ENCODE measurements around the gene DCPS.
"Not testable (repeated sequence)": the region's sequence is repeated elsewhere in the genome, so short reads cannot be mapped to it uniquely, and the experiment has no call there.

Gene DCPS

GRCh38 chr11:126290887-126291286 is 13.0 kb upstream of the DCPS start:
- no peak for DNase-seq

GRCh38 chr11:126293726-126294125 is 10.1 kb upstream of the DCPS start:
- DNase-seq = no peak

GRCh38 chr11:126297004-126297403 is 6.9 kb upstream of the DCPS start:
- no peak for DNase-seq

GRCh38 chr11:126304457-126305075 is 706 bp downstream of the DCPS start:
- DNase-seq = no peak

DNA sequence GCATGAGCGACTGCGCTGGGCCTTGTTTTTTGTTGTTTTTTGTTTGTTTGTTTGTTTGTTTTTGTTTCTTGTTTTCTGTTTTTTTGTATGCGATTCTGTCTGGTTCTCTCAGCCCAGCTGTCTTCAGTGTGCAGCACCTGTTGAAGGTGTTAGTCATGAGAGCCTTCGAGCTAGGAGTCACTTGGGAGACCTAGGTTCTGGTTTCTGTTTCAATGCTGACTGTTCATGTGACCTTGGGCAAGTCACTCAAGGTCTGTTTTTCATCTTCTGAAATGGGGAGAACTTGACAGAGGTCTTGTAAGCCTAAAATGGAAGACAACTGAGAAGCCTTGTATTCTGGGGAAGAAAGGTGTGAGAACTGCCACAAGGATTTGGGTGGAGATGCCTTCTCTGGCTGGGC is 1.8 kb downstream of the DCPS start:
- no peak for DNase-seq

- no peak for DNase-seq
Observed at GRCh38 chr11:126307706-126308105, 3.8 kb downstream of the DCPS start.

DNA sequence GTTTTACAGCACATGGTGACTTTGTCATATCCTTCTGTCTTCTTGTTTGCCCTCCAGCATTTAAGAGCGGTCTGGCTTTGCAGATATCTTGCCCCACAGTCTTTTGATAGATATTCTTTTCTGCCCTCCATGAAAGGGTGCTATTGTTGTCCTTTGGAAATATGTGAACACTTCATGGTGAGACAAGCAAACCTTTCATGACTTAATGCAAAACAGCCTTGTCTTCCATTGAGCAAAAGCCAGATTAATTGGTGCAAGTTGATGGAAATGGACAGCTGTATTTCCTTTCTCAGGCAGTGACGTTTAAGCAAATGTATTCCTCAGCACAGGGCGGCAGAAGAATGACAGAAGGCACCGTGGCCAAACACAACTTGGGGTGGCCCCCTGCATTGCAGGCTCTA is 4.4 kb downstream of the DCPS start:
- DNase-seq = no peak

DNA sequence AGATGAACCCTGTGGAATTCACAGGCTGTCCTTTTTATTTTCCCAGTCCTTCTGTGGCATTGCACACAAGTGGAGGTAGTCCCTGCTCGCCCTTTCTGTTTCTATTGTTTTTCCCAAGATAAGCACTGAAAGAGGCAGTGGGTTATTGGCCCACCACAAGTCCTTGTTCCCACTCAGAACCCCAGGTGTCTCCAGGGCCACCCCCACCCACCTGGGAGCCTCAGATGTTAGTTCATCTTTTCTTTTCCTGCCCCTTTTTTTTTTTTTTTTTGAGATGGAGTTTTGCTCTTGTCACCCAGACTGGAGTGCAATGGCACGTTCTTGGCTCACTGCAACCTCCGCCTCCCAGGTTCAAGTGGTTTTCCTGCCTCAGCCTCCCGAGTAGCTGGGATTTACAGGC is 4.9 kb downstream of the DCPS start:
- DNase-seq = not testable (repeated sequence)

DNA sequence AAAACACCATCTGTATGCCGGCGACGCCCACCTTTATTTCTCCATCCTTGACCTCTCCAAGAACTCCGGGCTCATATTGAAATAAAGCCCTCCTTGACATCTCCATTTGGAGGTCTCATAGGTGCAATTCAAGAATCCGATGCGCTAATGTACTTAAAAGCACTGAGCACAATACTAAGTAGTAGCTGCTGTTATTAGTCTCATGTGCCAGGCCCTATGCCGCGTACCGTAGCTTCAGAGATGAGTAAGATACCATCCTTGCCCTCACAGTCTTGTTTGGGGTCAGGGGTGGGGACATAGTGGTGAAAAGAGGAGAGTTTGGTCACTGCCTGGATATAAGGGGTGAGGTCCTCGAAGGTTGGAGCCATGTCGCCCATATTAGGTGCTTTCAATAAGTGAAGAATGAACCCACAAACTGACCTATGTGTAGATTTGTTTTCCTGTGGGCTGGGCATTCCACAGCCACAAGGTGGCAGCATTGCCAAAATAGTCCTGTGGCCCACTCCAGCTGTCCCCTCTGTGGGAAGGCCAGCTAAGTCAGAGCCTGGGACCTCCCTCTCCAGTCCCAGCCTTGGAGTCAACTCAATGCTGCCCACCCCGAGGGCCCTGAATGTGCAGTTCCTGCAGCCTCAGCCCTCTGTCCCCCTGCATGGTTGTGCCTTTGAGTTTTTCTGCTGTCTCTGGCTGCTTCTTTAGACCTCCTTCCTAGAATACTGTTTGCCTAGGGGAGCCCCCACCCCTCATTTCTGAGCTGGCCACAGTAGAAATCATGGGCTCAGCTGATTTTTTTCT is 6.5 kb downstream of the DCPS start:
- no peak for DNase-seq

DNA sequence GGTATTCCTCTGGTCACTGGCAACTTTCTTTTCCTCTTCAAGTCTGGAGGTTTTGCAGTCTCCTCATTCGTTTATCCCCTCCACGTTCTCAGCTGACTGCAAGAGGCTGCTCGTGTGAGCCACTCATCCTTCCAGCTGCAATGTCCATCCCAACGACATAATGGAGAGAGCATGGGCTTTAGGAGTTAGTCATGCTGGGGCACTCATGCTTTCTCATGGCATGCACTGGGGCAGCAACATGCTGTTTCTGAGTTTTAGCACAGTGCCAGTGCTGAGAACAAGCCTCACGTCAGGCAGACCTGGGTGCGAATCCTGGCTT is 7.1 kb downstream of the DCPS start:
- DNase-seq = no peak

DNA sequence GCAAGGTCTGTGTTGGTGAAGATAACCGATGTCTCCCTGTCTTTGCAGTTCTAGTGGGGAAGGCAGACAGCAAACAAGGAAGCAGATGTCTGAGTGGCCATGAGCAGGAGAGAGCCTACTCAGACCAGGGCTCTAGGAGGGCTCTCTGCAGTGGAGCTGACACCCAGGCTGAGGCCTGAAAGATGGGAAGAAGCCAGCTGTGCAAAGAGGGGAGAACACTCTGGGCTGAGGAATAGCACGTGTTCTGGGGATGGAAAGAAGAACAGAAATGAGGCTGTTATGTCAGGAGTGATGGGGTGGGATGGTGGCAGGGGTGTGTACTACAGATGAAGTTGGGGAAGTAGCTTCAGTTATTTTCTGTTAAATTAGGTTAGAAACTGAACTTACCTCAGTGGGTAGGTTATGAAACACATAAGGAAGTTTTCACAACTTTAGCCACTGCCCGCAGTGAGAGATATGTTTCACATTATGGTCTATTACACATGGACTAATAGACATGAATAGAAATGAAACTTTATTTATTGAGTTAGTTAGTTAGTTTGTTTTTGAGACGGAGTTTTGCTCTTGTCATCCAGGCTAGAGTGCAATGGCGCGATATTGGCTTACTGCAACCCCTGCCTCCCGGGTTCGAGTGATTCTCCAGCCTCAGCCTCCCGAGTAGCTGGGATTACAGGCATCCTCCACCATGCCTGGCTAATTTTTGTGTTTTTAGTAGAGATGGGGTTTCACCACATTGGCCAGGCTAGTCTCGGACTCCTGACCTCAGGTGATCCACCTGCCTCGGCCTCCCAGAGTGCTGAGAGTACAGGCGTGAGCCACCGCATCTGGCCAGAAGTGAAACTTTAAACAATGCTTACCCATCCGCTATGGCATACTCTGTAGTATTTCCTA is 7.8 kb downstream of the DCPS start:
- DNase-seq = no peak

DNA sequence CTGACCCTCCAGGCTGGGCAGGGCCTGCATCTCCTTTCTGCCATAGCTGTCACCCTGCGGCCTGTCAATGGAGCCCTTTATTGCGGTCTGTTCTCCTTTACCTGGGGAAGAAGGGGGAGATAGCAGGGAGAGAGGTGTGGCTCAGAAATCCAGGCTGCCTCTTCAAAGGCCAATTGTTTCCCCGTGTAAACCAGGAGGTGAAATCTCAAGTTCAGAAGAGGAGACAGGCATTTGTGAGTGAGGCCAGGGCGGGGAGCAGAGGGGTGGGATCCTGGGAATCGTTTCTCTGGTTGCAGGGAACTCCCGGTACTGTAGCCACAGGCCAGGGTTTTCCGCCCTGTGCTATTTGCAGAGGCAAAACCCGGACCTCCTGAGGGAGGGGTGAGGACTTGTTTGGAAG is 9.1 kb downstream of the DCPS start:
- DNase-seq = no peak

- no peak for DNase-seq
Observed at GRCh38 chr11:126313826-126314225, 10.0 kb downstream of the DCPS start.

DNA sequence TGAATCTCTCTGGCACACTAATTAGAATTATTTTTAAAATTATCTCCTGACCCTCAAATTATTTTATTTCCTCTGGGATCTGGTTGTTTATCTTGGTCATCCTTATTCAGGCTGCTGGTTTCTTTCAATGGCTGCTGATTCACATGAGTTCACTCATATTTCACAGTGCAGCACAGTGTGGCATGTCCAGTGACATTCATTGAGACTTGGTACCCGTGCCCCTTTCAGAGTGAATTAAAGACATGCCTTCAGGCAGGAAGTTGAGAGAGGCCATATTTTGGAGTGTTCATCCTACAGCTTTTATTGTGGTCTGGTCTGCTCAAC is 13.5 kb downstream of the DCPS start:
- DNase-seq = no peak

DNA sequence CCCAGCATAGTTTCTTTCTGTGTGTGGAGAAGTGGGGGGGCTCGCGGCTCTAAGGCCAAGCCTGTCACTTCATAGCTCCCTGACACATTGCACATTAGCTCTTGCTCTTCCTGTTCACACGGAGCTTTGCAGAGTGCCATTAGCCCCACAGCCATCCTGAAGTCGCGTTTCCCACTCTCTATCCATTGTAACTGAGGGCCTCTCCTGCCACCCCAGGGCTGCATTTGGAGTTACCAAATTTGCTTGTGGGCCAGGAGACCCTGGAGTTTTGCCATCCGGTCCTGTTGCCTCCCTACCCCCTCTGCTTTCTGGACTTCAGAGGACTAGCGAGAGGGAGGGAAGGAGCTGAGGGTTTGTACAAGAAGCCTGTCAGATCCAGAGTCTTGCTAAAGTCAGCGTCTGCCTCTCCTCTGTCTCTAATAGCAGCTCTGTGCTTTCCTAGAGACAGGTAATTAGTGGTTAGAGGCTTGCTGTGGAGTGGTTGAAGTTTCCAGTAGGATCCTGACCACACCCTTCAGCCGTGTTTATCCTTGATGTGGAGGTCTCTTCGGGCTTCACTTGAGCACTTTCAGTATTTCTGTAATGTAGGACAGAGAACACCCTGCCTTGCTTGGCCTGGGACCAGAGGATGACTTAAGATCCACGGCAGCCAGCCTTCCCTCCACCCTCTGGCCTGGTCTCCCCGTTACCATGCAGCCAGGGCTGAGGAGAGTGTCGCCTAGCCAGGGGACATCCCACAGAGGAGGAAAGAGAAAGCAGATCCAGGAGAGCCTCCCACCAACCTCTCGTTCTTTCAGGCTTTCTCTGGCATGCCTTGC is 14.1 kb downstream of the DCPS start:
- no peak for DNase-seq

GRCh38 chr11:126318574-126319373 is 14.9 kb downstream of the DCPS start:
- DNase-seq = no peak

- DNase-seq = no peak
Observed at GRCh38 chr11:126319374-126319740, 15.5 kb downstream of the DCPS start.

- no peak for DNase-seq
Observed at GRCh38 chr11:126322996-126323395, 19.1 kb downstream of the DCPS start.

- DNase-seq = no peak
Observed at GRCh38 chr11:126327281-126328000, 23.6 kb downstream of the DCPS start.

DNA sequence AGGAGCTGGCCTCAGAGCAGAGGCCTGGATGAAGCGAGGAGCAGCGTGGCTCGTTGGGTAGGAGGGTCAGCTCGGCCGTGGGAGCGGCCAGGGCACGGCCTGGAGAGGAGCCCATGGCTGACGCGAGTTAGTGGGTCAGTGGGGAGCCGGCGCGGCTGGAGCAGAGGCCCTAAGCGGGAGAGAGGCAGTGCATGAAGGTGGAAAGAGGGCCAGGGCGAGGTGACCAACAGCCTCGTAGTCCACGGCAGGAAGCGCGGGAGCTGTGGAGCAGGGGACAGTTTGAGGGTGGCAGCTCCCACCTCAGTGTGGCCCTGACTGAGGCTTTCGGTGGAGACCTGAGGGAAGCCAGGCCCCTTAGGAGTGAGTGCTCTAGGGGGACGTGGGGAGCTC is 24.1 kb downstream of the DCPS start:
- DNase-seq = no peak

DNA sequence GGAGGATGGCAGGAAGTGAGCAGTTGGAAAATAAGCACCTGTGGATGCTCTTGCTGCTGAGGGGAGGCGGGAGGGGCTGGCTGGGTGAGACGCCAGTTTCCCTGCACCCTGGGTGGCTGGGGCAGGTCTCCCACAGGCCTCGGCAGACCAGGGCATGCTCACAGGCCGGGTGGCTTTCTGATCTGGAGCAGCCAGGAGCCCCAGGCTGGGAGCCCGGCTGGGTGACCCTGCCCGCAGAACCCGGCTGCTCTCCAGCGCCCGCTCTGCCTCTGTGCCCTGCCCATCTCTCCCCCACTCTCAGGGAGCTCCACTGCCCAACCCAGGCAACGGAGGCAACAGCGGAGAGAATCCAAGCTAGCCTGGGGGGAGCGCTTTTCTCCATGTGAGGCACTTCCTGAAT is 24.6 kb downstream of the DCPS start:
- DNase-seq = no peak
